HEK293 (cell line): ENCODE measurements around the gene PDZD2.
"Not testable (repeated sequence)": the region's sequence is repeated elsewhere in the genome, so short reads cannot be mapped to it uniquely, and the experiment has no call there.

ENCODE experiments used
- KLF16 ChIP-seq: fragments of 450-650 bp; formaldehyde crosslinking; IDR thresholded peaks from 2 replicates; pipeline ENCODE4 v1.5.1; 2017; ENCODE audit warnings: missing biosample characterization, missing genetic modification characterization
- ZNF335 ChIP-seq: fragments of 450-650 bp; formaldehyde crosslinking; conservative IDR thresholded peaks from 2 replicates; pipeline ENCODE4 v1.5.1; 2016; ENCODE audit warnings: missing biosample characterization, missing genetic modification characterization
- ZNF426 ChIP-seq: fragments of 450-650 bp; formaldehyde crosslinking; IDR thresholded peaks from 2 replicates; pipeline ENCODE4 v1.5.1; 2017; ENCODE audit warnings: missing biosample characterization, missing genetic modification characterization, mild to moderate bottlenecking, inconsistent platforms, moderate library complexity
- ZNF585B ChIP-seq: fragments of 450-650 bp; formaldehyde crosslinking; IDR thresholded peaks from 2 replicates; pipeline ENCODE4 v1.5.1; 2016; ENCODE audit warnings: missing biosample characterization, missing genetic modification characterization
- TF ChIP-seq, protein P1 (sequence below): fragments of 450-650 bp; formaldehyde crosslinking; IDR thresholded peaks from 2 replicates; pipeline ENCODE4 v1.5.1; 2016; ENCODE audit warnings: missing biosample characterization, missing genetic modification characterization
- TF ChIP-seq, protein P2 (sequence below): fragments of 450-650 bp; formaldehyde crosslinking; IDR thresholded peaks from 2 replicates; pipeline ENCODE4 v1.5.1; 2016; ENCODE audit warnings: missing biosample characterization, missing genetic modification characterization

DNA sequence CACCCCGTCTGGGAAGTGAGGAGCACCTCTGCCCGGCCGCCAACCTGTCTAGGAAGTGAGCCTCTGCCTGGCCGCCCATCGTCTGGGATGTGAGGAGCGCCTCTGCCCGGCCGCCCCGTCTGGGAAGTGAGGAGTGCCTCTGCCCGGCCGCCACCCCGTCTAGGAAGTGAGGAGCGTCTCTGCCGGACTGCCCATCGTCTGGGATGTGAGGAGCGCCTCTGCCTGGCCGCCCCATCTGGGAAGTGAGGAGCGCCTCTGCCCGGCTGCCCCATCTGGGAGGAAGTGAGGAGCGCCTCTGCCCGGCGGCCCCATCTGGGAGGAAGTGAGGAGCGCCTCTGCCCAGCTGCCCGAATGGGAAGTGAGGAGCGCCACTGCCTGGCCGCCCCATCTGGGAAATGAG, 400.7 kb downstream of the PDZD2 start:
- TF ChIP-seq, protein P1, sequence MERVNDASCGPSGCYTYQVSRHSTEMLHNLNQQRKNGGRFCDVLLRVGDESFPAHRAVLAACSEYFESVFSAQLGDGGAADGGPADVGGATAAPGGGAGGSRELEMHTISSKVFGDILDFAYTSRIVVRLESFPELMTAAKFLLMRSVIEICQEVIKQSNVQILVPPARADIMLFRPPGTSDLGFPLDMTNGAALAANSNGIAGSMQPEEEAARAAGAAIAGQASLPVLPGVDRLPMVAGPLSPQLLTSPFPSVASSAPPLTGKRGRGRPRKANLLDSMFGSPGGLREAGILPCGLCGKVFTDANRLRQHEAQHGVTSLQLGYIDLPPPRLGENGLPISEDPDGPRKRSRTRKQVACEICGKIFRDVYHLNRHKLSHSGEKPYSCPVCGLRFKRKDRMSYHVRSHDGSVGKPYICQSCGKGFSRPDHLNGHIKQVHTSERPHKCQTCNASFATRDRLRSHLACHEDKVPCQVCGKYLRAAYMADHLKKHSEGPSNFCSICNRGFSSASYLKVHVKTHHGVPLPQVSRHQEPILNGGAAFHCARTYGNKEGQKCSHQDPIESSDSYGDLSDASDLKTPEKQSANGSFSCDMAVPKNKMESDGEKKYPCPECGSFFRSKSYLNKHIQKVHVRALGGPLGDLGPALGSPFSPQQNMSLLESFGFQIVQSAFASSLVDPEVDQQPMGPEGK (tag by site-specific recombination) = not testable (repeated sequence)
- not testable (repeated sequence) for TF ChIP-seq KLF16 (tag by site-specific recombination); ZNF335; ZNF426; ZNF585B (tag by site-specific recombination)
- TF ChIP-seq, protein P2, sequence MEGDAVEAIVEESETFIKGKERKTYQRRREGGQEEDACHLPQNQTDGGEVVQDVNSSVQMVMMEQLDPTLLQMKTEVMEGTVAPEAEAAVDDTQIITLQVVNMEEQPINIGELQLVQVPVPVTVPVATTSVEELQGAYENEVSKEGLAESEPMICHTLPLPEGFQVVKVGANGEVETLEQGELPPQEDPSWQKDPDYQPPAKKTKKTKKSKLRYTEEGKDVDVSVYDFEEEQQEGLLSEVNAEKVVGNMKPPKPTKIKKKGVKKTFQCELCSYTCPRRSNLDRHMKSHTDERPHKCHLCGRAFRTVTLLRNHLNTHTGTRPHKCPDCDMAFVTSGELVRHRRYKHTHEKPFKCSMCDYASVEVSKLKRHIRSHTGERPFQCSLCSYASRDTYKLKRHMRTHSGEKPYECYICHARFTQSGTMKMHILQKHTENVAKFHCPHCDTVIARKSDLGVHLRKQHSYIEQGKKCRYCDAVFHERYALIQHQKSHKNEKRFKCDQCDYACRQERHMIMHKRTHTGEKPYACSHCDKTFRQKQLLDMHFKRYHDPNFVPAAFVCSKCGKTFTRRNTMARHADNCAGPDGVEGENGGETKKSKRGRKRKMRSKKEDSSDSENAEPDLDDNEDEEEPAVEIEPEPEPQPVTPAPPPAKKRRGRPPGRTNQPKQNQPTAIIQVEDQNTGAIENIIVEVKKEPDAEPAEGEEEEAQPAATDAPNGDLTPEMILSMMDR = not testable (repeated sequence)
